Endothelial cell of coronary artery (primary cell): ENCODE measurements around the gene HPS5. TPM values are rescaled to one million over a fixed set of nuclear protein-coding genes. Genes with fewer than 3 reads are reported as not detected.

Source experiments
- total RNA-seq: library from RNA; depleted of rRNA; stranded (reverse); fragments of >200 nt; gene quantifications from 2 replicates; pipeline ENCODE4 v1.2.3, GENCODE V29; 2014

Gene HPS5, protein sequence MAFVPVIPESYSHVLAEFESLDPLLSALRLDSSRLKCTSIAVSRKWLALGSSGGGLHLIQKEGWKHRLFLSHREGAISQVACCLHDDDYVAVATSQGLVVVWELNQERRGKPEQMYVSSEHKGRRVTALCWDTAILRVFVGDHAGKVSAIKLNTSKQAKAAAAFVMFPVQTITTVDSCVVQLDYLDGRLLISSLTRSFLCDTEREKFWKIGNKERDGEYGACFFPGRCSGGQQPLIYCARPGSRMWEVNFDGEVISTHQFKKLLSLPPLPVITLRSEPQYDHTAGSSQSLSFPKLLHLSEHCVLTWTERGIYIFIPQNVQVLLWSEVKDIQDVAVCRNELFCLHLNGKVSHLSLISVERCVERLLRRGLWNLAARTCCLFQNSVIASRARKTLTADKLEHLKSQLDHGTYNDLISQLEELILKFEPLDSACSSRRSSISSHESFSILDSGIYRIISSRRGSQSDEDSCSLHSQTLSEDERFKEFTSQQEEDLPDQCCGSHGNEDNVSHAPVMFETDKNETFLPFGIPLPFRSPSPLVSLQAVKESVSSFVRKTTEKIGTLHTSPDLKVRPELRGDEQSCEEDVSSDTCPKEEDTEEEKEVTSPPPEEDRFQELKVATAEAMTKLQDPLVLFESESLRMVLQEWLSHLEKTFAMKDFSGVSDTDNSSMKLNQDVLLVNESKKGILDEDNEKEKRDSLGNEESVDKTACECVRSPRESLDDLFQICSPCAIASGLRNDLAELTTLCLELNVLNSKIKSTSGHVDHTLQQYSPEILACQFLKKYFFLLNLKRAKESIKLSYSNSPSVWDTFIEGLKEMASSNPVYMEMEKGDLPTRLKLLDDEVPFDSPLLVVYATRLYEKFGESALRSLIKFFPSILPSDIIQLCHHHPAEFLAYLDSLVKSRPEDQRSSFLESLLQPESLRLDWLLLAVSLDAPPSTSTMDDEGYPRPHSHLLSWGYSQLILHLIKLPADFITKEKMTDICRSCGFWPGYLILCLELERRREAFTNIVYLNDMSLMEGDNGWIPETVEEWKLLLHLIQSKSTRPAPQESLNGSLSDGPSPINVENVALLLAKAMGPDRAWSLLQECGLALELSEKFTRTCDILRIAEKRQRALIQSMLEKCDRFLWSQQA
- total RNA-seq = 32.2 and 36.2 TPM in 2 replicates

DNA sequence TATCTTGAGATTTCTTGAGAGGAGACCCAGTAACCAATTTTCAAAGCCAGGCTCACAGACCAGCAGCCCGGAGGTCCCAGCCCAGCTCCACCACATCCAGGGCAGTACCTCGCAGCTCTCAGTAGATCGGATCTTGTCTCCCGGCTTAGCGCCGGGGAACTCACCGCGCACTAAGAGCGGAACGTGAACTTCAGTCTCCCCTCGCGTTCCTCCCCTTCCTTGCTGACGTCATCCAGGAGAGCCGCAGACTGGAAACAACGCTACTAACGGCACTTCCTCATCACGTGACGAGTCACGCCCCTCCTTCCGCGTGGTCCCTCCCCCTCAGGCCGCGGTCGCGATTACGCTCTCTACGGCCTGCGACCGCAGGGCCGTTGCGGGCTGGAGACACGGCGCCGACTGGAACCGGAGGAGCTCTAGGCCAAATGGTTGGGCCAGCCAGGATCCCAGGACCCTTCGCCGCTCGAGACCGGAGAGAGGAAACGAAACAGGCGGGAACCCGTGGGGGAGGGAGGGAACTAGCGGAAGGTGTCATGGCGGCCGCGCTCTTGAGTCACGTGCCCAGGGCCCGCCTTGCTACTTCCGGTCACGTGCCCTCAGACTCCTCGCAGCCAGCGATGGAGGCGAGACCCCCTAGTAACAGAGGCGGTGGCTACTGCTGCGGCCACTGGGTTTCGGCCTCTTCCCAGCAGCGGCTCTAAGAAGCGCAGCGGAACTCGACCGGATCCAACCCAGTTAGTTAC, at the start of gene HPS5, which contains the start of gene GTF2H1:
Gene HPS5, minus strand, starts transcription at position 172 of the 743 bp plus-strand sequence. CDS start 4,282 bp downstream, outside the sequence.
Gene GTF2H1, plus strand, starts transcription at position 599 of the 743 bp plus-strand sequence. CDS start 10,508 bp downstream, outside the sequence.

DNA sequence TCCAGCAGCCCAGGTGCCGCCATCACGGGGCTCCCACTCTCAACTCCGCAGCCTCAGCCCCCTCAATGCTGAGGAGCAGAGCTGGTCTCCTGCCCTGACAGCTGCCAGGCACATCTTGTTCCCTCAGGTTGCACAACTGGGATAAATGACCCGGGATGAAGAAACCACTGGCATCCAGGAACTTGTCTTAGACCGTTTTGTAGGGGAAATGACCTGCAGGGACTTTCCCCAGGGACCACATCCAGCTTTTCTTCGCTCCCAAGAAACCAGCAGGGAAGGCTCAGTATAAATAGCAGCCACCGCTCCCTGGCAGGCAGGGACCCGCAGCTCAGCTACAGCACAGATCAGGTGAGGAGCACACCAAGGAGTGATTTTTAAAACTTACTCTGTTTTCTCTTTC, 56.0 kb downstream of the HPS5 start, which contains the start of gene SAA1:
Gene SAA1, plus strand, starts transcription at position 316 of the 400 bp plus-strand sequence. CDS start 624 bp downstream, outside the sequence.

DNA sequence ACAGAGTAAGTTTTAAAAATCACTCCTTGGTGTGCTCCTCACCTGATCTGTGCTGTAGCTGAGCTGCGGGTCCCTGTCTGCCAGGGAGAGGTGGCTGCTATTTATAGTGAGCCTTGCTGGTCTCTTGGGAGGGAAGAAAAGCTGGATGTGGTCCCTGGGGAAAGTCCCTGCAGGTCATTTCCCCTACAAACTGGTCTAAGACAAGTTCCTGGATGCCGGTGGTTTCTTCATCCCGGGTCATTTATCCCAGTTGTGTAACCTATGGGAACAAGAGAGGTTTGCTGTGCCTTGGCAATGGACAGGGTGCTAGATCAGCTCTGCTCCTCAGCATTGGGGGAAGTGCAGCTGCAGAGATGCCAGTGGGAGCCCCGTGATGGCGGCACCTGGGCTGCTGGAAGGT, 73.4 kb downstream of the HPS5 start, which contains the start of gene SAA2:
Gene SAA2, minus strand, starts transcription at position 108 of the 400 bp plus-strand sequence. CDS start 657 bp downstream, outside the sequence.

DNA sequence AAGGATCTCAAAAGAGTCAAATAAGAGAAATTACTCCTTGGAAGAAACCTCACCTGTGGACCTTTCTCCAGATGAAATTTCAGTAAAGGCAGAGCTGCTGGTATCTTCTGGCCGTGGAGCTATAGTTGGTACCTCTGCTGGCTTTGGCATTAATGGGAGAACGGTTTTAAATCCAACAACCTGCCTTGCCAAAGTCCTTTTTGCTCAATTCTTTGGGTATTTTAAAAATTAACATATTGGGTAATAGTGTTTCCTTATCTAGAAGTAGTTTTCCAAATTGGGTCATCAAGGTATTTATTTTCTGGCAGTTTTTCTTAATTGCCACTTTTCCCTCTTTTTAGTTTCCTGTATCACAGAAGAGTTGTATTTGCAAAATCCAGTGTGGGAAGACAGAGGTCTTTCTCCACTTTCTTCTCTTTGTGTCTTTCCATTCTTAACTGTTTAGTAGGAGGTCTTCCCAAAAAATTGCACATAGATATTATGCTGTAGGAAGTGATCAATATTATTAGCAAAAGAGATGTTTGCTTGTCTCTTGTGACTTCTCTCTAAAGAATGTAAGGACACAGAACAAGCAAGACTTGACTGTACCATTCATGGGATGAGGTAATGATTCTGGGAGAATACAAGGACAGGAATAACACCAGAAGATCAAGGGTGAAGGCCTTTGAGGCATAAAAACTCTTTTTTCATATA, 85.1 kb downstream of the HPS5 start, which contains the start of gene SAA4:
Gene SAA4, minus strand, starts transcription at position 139 of the 693 bp plus-strand sequence. CDS start 876 bp downstream, outside the sequence.

Other genes starting within 250 kb of the HPS5 start
- 20.0 and 21.5 TPM in 2 replicates for gene SAAL1, start 216.1 kb downstream of the HPS5 start, total RNA-seq
- 0.09 TPM in 1 of 2 replicates, not detected in the other for gene MRGPRX3, start 189.6 kb downstream of the HPS5 start, total RNA-seq
- not detected in 2 replicates for gene MRGPRX4, start 149.3 kb downstream of the HPS5 start, total RNA-seq
- not detected in 2 replicates for gene SAA4, start 85.3 kb downstream of the HPS5 start, total RNA-seq
- gene SAA2, start 73.5 kb downstream of the HPS5 start, total RNA-seq = not detected in 2 replicates
- not detected in 2 replicates for gene SAA1, start 55.9 kb downstream of the HPS5 start, total RNA-seq
- gene GTF2H1, start 427 bp upstream of the HPS5 start, total RNA-seq = 47.4 and 48.7 TPM in 2 replicates
- gene LDHA, start 72.4 kb upstream of the HPS5 start, total RNA-seq = 446 and 1,246 TPM in 2 replicates
- gene LDHC, start 90.2 kb upstream of the HPS5 start, total RNA-seq = 0.09 and 0.36 TPM in 2 replicates
- gene LDHAL6A, start 133.7 kb upstream of the HPS5 start, total RNA-seq = not detected in 2 replicates
- 39.4 and 45.8 TPM in 2 replicates for gene TSG101, start 204.8 kb upstream of the HPS5 start, total RNA-seq